MM.1S (cell line): ENCODE data around the gene KCNQ4.

ENCODE experiments used
- DNase-seq: peaks from one replicate; pipeline ENCODE4 v3.0.0-alpha.2; 2015
- H2AFZ ChIP-seq: fragments of 300-600 bp; sonication (generic); 2 replicates; pipeline ENCODE4 v1.6.0; 2016; ENCODE audit warnings: antibody characterized with exemption, low read length
- H3F3A ChIP-seq: fragments of 300-600 bp; sonication (generic); 2 replicates; pipeline ENCODE4 v1.6.1; 2016; ENCODE audit warnings: mild to moderate bottlenecking, antibody characterized with exemption, low read length, moderate library complexity, mixed read lengths; ENCODE audit not compliant: insufficient read depth
- H3K27ac ChIP-seq: fragments of 300-600 bp; sonication (generic); 2 replicates; pipeline ENCODE4 v1.5.1; 2016; ENCODE audit warnings: mild to moderate bottlenecking, low read length
- H3K27me3 ChIP-seq: fragments of 300-600 bp; sonication (generic); replicated peaks from 2 replicates; pipeline ENCODE4 v1.6.0; 2016; ENCODE audit warnings: low read length; ENCODE audit not compliant: insufficient read depth
- H3K36me3 ChIP-seq: fragments of 300-600 bp; sonication (generic); replicated peaks from 2 replicates; pipeline ENCODE4 v1.6.1; 2016; ENCODE audit warnings: mild to moderate bottlenecking, low read length, mixed read lengths; ENCODE audit not compliant: insufficient read depth
- H3K4me1 ChIP-seq: fragments of 300-600 bp; sonication (generic); 2 replicates; pipeline ENCODE4 v1.6.1; 2016; ENCODE audit warnings: low read length, mixed read lengths
- H3K4me2 ChIP-seq: fragments of 300-600 bp; sonication (generic); 2 replicates; pipeline ENCODE4 v1.6.0; 2016; ENCODE audit warnings: low read depth, low read length
- H3K4me3 ChIP-seq: fragments of 300-600 bp; sonication (generic); 2 replicates; pipeline ENCODE4 v1.5.1; 2016; ENCODE audit warnings: low read length, mixed read lengths
- H3K79me2 ChIP-seq: fragments of 300-600 bp; sonication (generic); 2 replicates; pipeline ENCODE4 v1.6.1; 2016; ENCODE audit warnings: mixed run types, low read length, mixed read lengths
- H3K9ac ChIP-seq: fragments of 300-600 bp; sonication (generic); 2 replicates; pipeline ENCODE4 v1.6.1; 2016; ENCODE audit warnings: low read length, mixed read lengths
- H3K9me2 ChIP-seq: fragments of 300-600 bp; sonication (generic); replicated peaks from 2 replicates; pipeline ENCODE4 v1.6.1; 2016; ENCODE audit warnings: mild to moderate bottlenecking, low read length, mixed read lengths; ENCODE audit not compliant: insufficient read depth
- H3K9me3 ChIP-seq: fragments of 300-600 bp; sonication (generic); replicated peaks from 2 replicates; pipeline ENCODE4 v1.6.1; 2016; ENCODE audit warnings: mild to moderate bottlenecking, low read length, mixed read lengths; ENCODE audit not compliant: insufficient read depth
- H4K20me1 ChIP-seq: fragments of 300-600 bp; sonication (generic); 2 replicates; pipeline ENCODE4 v1.6.1; 2016; ENCODE audit warnings: mild to moderate bottlenecking, low read length, moderate library complexity, mixed read lengths; ENCODE audit not compliant: insufficient read depth
- CTCF ChIP-seq: fragments of 300-600 bp; sonication (generic); IDR thresholded peaks from 2 replicates; pipeline ENCODE4 v1.5.1; 2016; ENCODE audit warnings: antibody characterized with exemption, low read length, mixed read lengths
- EZH2 ChIP-seq: fragments of 300-600 bp; sonication (generic); optimal IDR thresholded peaks from 2 replicates; pipeline ENCODE3; 2017; ENCODE audit warnings: low read depth, mild to moderate bottlenecking, antibody characterized with exemption, low read length, mixed read lengths
- EZH2phosphoT487 ChIP-seq: fragments of 300-600 bp; sonication (generic); IDR thresholded peaks from 2 replicates; pipeline ENCODE4 v1.6.1; 2018; ENCODE audit warnings: antibody characterized with exemption, low read length

KCNQ4 gene

GRCh38 chr1:40877698-40878097 is 94.1 kb downstream of the KCNQ4 start:
- H3F3A ChIP-seq, result no peaks in the 10 kb centered on the region
- H3K9me2 ChIP-seq, result no peaks in the 10 kb centered on the region
- no peak overlapping the region for H3K9ac ChIP-seq
- H3K4me3 ChIP-seq, result no peak overlapping the region
- TF ChIP-seq EZH2 (no peak), CTCF (no peak), EZH2phosphoT487 (no peak)
- H3K79me2 ChIP-seq, result no peaks in the 10 kb centered on the region
- DNase-seq, result no peak
- H3K36me3 ChIP-seq, result no peaks in the 10 kb centered on the region
- H4K20me1 ChIP-seq, result no peaks in the 10 kb centered on the region
- no peak overlapping the region for H3K27ac ChIP-seq
- 0 out of 2 replicates have a peak, but pooled peaks cover 5% of the 10 kb centered on the region for H3K4me1 ChIP-seq
- no peaks in the 10 kb centered on the region for H3K27me3 ChIP-seq
- no peak overlapping the region for H3K4me2 ChIP-seq
- H2AFZ ChIP-seq, result no peak overlapping the region
- H3K9me3 ChIP-seq, result no peaks in the 10 kb centered on the region

- H3K79me2 ChIP-seq, result no peaks in the 10 kb centered on the region
- no peaks in the 10 kb centered on the region for H3K9me3 ChIP-seq
- H3K9ac ChIP-seq, result no peak overlapping the region
- no peaks in the 10 kb centered on the region for H3F3A ChIP-seq
- H3K9me2 ChIP-seq, result no peaks in the 10 kb centered on the region
- 0 out of 2 replicates have a peak, but pooled peaks cover 5% of the 10 kb centered on the region for H3K4me1 ChIP-seq
- no peaks in the 10 kb centered on the region for H3K36me3 ChIP-seq
- no peak overlapping the region for H3K27ac ChIP-seq
- H3K4me3 ChIP-seq, result no peak overlapping the region
- H4K20me1 ChIP-seq, result no peaks in the 10 kb centered on the region
- no peaks in the 10 kb centered on the region for H3K27me3 ChIP-seq
- no peak overlapping the region for H3K4me2 ChIP-seq
- H2AFZ ChIP-seq, result no peak overlapping the region
- DNase-seq, result no peak
- TF ChIP-seq CTCF (no peak), EZH2 (no peak), EZH2phosphoT487 (no peak)
Observed at GRCh38 chr1:40878906-40879305, 95.3 kb downstream of the KCNQ4 start.

- DNase-seq, result no peak
- Histone ChIP-seq H3K27ac (no peak overlapping the region), H3K27me3 (no peaks in the 10 kb centered on the region), H3K4me3 (no peak overlapping the region), H3K4me1 (0 out of 2 replicates have a peak, but pooled peaks cover 5% of the 10 kb centered on the region), H3K9me3 (no peaks in the 10 kb centered on the region), H3K4me2 (no peak overlapping the region), H4K20me1 (no peaks in the 10 kb centered on the region), H3F3A (no peaks in the 10 kb centered on the region), H3K9ac (no peak overlapping the region), H3K36me3 (no peaks in the 10 kb centered on the region), H2AFZ (no peak overlapping the region), H3K79me2 (no peaks in the 10 kb centered on the region), H3K9me2 (no peaks in the 10 kb centered on the region)
- TF ChIP-seq CTCF (no peak), EZH2phosphoT487 (no peak), EZH2 (no peak)
Observed at GRCh38 chr1:40879482-40880175, 96.0 kb downstream of the KCNQ4 start.
